D721Med (cell line): ENCODE data around the gene CCL19.
A peak's percentile ranks its signal among the peaks of the same experiment; 100 is the strongest.

Experiments used
- DNase-seq: peaks from one replicate; pipeline ENCODE4 v3.0.0; 2011; ENCODE audit warnings: low spot score; ENCODE audit not compliant: insufficient read length
- FAIRE-seq: peaks from 2 replicates; lab custom pipeline; 2011; peaks lifted over from hg19 to GRCh38; lab: Jason Lieb, UNC
- CTCF ChIP-seq: IDR thresholded peaks from 2 replicates; pipeline ENCODE4 v1.5.1; 2012; ENCODE audit warnings: mild to moderate bottlenecking, control low read depth; ENCODE audit not compliant: insufficient read depth; ENCODE audit errors: missing control alignments

Gene CCL19

GRCh38 chr9:34709196-34709978 is 18.3 kb upstream of the CCL19 start:
- FAIRE-seq (no peak), DNase-seq (no peak)
- no peak for TF ChIP-seq CTCF

GRCh38 chr9:34707130-34707529 is 16.1 kb upstream of the CCL19 start:
- DNase-seq: no peak
- no peak for FAIRE-seq
- no peak for TF ChIP-seq CTCF

- TF ChIP-seq CTCF: peak; percentile 95
- DNase-seq (peak; percentile 83), FAIRE-seq (no peak)
These were observed 11.0 kb upstream of the CCL19 start for GRCh38 chr9:34701769-34702736.

- FAIRE-seq: no peak
- TF ChIP-seq CTCF: peak; percentile 74
These were observed 10.1 kb upstream of the CCL19 start for GRCh38 chr9:34701023-34701768.

GRCh38 chr9:34694811-34695210 is 3.7 kb upstream of the CCL19 start:
- DNase-seq: no peak
- TF ChIP-seq CTCF: no peak
- no peak for FAIRE-seq

More at GRCh38 chr9:34701023-34701768, 10.1 kb upstream of the CCL19 start:
- DNase-seq: peak; percentile 63

- no peak for DNase-seq
These were observed 2.5 kb upstream of the CCL19 start for GRCh38 chr9:34693560-34693959.

More at GRCh38 chr9:34693560-34693959, 2.5 kb upstream of the CCL19 start:
- FAIRE-seq: no peak
- TF ChIP-seq CTCF: no peak
